SW 1271 (cell line): ENCODE data around the gene CCDC178.

Experiments
- DNase-seq, 2 experiments: peaks; one replicate each; lab custom pipeline; 2025; lab: John Stamatoyannopoulos, UW

CCDC178 gene

DNA sequence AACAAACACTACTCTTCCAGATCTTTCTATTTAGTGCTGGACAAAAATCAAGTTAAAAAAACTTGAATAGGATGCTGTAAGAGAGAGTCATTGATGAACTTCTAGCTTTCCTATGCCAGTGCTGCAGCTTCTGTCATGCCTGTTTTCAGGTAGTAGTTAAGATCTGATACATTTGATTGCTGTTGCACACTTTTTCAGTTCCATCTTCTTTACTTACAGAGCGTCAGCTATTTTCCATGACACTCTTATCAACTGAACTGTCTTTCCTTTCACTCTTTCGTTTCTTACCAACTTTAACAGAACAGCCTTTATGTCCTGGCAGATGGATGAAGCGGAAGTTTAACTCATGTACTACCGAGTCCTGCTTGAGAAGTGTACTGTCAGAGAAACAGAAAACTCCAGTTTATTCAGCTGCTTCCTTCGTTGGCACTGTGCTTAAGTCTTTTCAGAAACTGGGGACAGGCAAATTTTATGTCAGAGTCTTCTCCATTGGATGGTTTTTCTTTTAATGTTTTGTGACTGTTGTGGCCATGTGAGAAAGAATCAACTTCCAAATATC lies 521.8 kb downstream of the CCDC178 start:
- DNase-seq, result no peak

GRCh38 chr18:32915516-32915915 lies 525.0 kb downstream of the CCDC178 start:
- no peak for DNase-seq

DNA sequence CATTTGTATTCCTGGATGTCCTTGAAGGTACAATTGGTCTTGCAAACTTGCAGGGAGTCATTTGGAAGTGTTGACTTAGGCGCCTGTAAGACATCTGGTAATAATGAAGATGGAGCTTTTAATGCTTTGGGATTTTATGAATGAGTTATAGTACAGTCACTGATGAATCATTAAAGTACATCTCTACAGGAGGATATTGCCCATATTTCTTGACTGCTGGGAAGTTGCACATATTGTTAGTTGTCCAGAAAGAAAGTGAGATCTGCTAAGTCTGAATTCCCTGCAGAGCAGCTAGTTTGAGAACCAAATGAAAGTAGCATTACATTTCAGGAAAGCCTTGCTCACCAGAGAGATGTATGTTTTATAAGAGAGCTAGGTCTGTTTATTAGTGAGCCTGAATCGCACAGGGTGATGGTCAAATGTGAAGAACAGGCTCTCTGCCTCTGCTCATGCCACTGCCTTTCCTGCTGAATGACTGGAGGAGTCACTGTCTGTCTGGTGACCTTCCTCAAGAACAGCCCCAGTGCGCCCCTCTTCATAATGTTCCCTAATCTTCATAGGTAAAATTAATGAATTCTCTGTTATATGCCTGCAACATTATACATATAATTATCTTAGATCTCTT lies 528.7 kb downstream of the CCDC178 start:
- no peak for DNase-seq

DNA sequence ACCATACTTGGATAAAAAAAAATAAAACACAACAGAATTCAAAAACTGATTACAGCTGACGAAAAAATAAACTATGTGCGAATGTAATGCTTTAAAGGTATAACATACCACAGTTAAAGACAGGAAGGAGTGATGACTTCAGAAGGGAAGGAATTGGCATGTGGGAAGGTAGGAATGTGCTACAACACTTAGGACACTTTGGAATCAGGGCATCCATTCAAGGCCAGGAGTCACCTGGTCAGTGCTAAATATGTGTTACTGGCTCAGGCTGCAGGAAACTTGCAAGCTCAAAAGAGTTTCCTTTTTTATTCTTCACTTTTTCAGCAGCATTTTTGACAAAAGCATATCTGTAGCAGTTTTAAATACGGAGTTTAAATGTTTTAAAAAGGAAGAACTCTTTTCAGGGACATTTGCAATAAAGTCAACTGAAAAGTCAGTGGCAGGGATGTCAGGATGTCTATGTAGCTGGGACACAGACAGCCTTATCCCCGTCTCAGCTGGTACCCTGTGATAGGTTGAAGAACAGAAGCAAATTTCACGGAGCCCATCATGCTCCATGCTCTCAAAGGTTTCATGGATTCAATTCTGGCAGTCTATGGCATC lies 529.7 kb downstream of the CCDC178 start:
- no peak for DNase-seq

GRCh38 chr18:32909798-32910561 lies 530.5 kb downstream of the CCDC178 start:
- DNase-seq, result no peak

DNA sequence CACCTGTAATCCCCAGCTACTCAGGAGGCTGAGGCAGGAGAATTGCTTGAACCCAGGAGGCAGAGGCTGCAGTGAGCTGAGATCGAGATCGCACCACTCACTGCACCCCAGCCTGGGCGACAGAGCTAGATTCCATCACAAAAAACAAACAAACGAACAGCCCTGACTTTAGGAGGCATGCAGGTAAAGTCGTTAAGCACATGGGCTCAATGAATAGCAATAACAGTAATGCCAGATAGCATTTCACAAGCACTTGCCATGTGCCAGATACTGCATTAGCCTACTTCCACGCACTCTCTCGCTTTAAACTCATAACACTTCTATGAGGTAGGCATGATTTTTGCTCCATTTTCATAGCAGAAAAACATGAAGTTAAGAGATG lies 532.1 kb downstream of the CCDC178 start:
- DNase-seq, result no peak

GRCh38 chr18:32907648-32908423 lies 532.7 kb downstream of the CCDC178 start:
- DNase-seq, result no peak

GRCh38 chr18:32907311-32907585 lies 533.3 kb downstream of the CCDC178 start:
- DNase-seq, result no peak

GRCh38 chr18:32906506-32907310 lies 533.8 kb downstream of the CCDC178 start:
- DNase-seq, result no peak

- no peak for DNase-seq
These were observed 534.9 kb downstream of the CCDC178 start for GRCh38 chr18:32905651-32906050.

DNA sequence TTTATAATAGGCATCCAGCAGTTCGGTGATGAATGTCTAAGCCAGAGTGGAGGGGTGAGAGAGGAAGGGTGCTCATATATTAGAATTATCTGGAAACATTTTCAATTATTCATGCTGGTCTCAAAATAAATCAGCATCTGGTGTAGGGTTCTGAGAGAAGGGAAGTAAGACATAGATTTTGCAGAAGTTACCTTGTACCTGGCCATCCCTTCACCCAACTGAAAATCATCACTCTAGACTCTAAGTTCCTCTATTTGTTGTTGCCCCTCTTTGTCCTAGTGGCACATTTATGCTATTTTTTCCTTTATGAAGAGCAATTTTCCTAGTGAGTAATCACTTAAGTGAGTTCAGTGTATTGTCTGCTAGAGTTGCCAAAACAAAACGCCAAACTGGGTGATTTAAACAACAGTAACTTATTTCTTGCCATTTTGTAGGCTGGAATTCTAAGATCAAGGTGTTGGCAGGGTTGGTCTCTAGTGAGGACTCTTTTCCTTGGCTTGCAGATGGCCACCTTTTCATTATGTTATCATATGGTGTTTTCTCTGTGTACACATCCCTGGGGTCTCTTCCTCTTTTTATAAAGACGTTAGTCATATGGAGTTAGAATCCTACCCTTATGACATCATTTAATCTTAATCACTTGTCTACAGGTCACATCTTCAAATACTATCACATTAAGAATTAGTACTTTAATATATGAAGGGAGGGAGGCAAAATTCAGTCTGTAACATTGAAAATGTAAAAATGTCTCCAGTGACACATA lies 537.8 kb downstream of the CCDC178 start:
- DNase-seq, result no peak

GRCh38 chr18:32899819-32900218 lies 540.7 kb downstream of the CCDC178 start:
- no peak for DNase-seq

GRCh38 chr18:32896776-32897547 lies 543.6 kb downstream of the CCDC178 start:
- no peak for DNase-seq

DNA sequence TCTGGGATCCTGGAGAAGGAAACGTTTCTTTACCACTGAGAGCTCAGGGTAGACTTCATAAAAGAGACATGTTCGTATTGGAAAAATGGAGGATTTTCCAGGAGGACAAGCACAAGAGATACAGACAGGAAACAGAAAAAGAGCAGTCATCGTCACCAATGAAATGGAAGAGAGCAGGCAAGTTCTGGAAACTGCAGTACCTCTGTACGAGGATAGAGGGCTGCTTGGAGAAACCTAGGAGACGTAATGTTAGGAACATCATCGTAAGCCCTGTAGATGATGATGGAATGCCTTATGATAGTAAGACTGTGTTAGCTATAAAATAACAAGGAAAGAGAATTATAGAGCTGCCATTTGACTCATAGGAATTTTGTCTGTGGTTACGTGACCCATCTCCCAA lies 546.6 kb downstream of the CCDC178 start:
- no peak for DNase-seq

- DNase-seq, result no peak
These were observed 548.7 kb downstream of the CCDC178 start for GRCh38 chr18:32891797-32892196.

- no peak for DNase-seq
These were observed 549.4 kb downstream of the CCDC178 start for GRCh38 chr18:32891130-32891529.

DNA sequence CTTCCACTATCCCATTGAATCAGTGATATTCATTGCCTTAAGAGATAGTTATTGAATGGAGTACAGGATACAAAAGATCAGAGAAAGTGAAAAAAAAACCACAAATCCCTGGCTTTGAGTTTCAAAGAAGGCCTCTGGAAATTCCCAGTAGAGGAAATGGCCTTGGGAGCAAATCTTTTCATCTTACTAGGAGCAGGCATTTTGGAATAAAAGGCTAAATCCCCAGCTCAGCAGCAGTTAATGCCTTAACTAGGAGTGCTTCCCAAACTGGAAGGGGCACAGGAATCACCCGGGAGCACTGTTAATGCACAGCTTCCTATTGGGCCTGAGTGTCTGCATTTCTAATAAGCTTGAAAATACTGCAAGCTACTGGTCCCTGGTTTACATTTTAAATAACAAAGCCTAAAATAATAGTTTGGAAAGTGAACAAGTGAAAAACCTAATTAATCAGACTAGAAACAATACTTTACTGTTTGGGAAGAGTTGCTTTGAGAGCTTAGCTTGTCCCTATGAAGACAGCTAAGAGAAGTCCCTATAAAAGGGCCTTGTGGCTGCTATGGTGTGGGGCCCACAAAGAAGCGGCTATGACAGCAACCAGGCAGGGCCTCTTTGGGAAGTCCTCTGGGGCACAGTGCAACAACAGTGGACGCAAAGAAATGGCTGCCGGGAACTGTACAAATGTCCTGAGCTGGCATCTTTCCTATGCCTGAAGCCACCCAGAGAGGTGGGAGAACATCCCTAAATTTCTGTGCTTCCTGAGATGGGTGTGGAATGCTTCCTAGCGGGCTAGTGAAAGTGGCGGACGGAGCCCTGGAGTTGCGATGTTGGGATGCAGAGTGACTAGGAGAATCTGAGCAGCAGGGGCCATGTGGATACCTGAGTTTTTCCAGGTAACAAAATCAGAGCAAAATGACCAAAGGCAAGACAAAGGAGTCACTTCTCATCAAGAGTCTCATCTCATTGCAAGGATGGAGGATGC lies 550.6 kb downstream of the CCDC178 start:
- no peak for DNase-seq

GRCh38 chr18:32888306-32888705 lies 552.2 kb downstream of the CCDC178 start:
- DNase-seq, result no peak
